ENCODE measurements around the gene CFI.

GRCh38 chr4:109735566-109736365 is 66.0 kb downstream of the CFI start:
- TF ChIP-seq EZH2 (IDR thresholded peaks at IDR 0.05) (no peak), CTCF (IDR thresholded peaks at IDR 0.05) (no peak), EZH2phosphoT487 (IDR thresholded peaks at IDR 0.05) (no peak)

Measured in neural progenitor cell (in vitro differentiated cells).